IMR-90 (cell line): ENCODE data around the gene CCDC92. TPM values are rescaled to one million over a fixed set of nuclear protein-coding genes. Genes with fewer than 3 reads are reported as not detected.

Experiments
- ATAC-seq: fragments of 200-7000 bp; cut with Tn5 transposase; 2 replicates; pipeline ENCODE4 v1.9.1; 2020; ENCODE audit warnings: low read depth, mild to moderate bottlenecking, moderate library complexity
- BruUV-seq: library from RNA; stranded (reverse); fragments of 400-500 nt; replicated peaks from 2 replicates; lab custom pipeline; 2021; lab: Mats Ljungman, UMichigan
- CTCF ChIA-PET: fragments of 300-600 bp; formaldehyde crosslinking; extraction: SDS; loops from one replicate; lab custom pipeline; 2021; ENCODE audit warnings: antibody characterized with exemption; lab: Yijun Ruan, JAX
- POLR2A ChIA-PET: fragments of 300-600 bp; sonication (Branson Sonifier 250); formaldehyde crosslinking; loops from one replicate; lab custom pipeline; 2022; ENCODE audit warnings: antibody characterized with exemption; ENCODE audit not compliant: unreplicated experiment; lab: Charles Lee
- DNase-seq: peaks from one replicate; pipeline ENCODE4 v3.0.0; 2013
- H2AFZ ChIP-seq: replicated peaks from 2 replicates; pipeline ENCODE3; 2013; ENCODE audit warnings: low read length, mild to moderate bottlenecking; ENCODE audit not compliant: poor library complexity
- H2AK5ac ChIP-seq: 2 replicates; pipeline ENCODE4 v1.6.1; 2013; ENCODE audit warnings: low read depth, low read length, inconsistent platforms
- H2AK9ac ChIP-seq: replicated peaks from 2 replicates; pipeline ENCODE3; 2013; ENCODE audit warnings: mild to moderate bottlenecking, low read depth, low read length, moderate library complexity; ENCODE audit not compliant: poor library complexity
- H2BK120ac ChIP-seq: 2 replicates; pipeline ENCODE4 v1.6.1; 2013; ENCODE audit warnings: low read depth, low read length, inconsistent platforms
- H2BK15ac ChIP-seq: 3 replicates; pipeline ENCODE4 v1.6.1; 2013; ENCODE audit warnings: low read depth, low read length, inconsistent platforms
- H2BK20ac ChIP-seq: 2 replicates; pipeline ENCODE4 v1.6.1; 2013; ENCODE audit warnings: low read depth, mild to moderate bottlenecking, inconsistent platforms, low read length, moderate library complexity
- H2BK5ac ChIP-seq: 2 replicates; pipeline ENCODE4 v1.6.1; 2013; ENCODE audit warnings: mild to moderate bottlenecking, low read depth, low read length, inconsistent platforms; ENCODE audit not compliant: poor library complexity, severe bottlenecking
- H3K14ac ChIP-seq: replicated peaks from 2 replicates; pipeline ENCODE4 v1.6.1; 2013; ENCODE audit warnings: low read depth, low read length, inconsistent platforms
- H3K18ac ChIP-seq: 2 replicates; pipeline ENCODE4 v1.6.1; 2013; ENCODE audit warnings: low read depth, low read length, control low read depth
- H3K23ac ChIP-seq: 2 replicates; pipeline ENCODE4 v1.6.1; 2013; ENCODE audit warnings: low read depth, low read length, inconsistent platforms
- H3K27ac ChIP-seq: 2 replicates; pipeline ENCODE4 v1.5.1; 2013; ENCODE audit warnings: mild to moderate bottlenecking, control low read depth, low read length; ENCODE audit not compliant: insufficient read depth
- H3K27me3 ChIP-seq: 2 replicates; pipeline ENCODE4 v1.6.1; 2013; ENCODE audit warnings: low read length; ENCODE audit not compliant: control insufficient read depth, insufficient read depth
- H3K36me3 ChIP-seq: 2 replicates; pipeline ENCODE4 v1.6.1; 2013; ENCODE audit warnings: low read length, mixed read lengths; ENCODE audit not compliant: control insufficient read depth, insufficient read depth
- H3K4ac ChIP-seq: 2 replicates; pipeline ENCODE4 v1.6.1; 2013; ENCODE audit warnings: low read depth, low read length, inconsistent platforms
- H3K4me1 ChIP-seq: 2 replicates; pipeline ENCODE4 v1.6.1; 2013; ENCODE audit warnings: low read length, mixed read lengths; ENCODE audit not compliant: control insufficient read depth, insufficient read depth
- H3K4me2 ChIP-seq: 2 replicates; pipeline ENCODE4 v1.6.1; 2013; ENCODE audit warnings: low read depth, mild to moderate bottlenecking, control low read depth, low read length, moderate library complexity
- H3K4me3 ChIP-seq: 2 replicates; pipeline ENCODE4 v1.5.1; 2013; ENCODE audit warnings: low read depth, mild to moderate bottlenecking, control low read depth, low read length, moderate library complexity; ENCODE audit not compliant: insufficient read depth
- H3K56ac ChIP-seq: 2 replicates; pipeline ENCODE4 v1.6.1; 2013; ENCODE audit warnings: low read length, inconsistent platforms; ENCODE audit not compliant: insufficient read depth; ENCODE audit errors: extremely low read depth
- H3K79me1 ChIP-seq, 2 experiments: 2 replicates each; pipeline ENCODE4 v1.6.1; 2013; ENCODE audit warnings: low read length in 2 of 2, inconsistent platforms in 1 of 2, low read depth in 1 of 2
- H3K9ac ChIP-seq: 2 replicates; pipeline ENCODE4 v1.6.1; 2013; ENCODE audit warnings: low read depth, low read length, control low read depth
- H3K9me1 ChIP-seq: 2 replicates; pipeline ENCODE4 v1.6.1; 2013; ENCODE audit warnings: low read length, inconsistent platforms; ENCODE audit not compliant: insufficient read depth
- H3K9me3 ChIP-seq: 2 replicates; pipeline ENCODE4 v1.6.1; 2013; ENCODE audit warnings: low read length; ENCODE audit not compliant: control insufficient read depth, insufficient read depth
- H4K20me1 ChIP-seq: 2 replicates; pipeline ENCODE4 v1.6.1; 2013; ENCODE audit warnings: low read length, inconsistent platforms; ENCODE audit not compliant: insufficient read depth
- H4K5ac ChIP-seq: 2 replicates; pipeline ENCODE4 v1.6.1; 2013; ENCODE audit warnings: mild to moderate bottlenecking, low read depth, low read length, control low read depth
- H4K8ac ChIP-seq, 2 experiments: 2 replicates each; pipeline ENCODE4 v1.6.1; 2013; ENCODE audit warnings: low read depth in 2 of 2, low read length in 2 of 2, control low read depth in 1 of 2, inconsistent platforms in 1 of 2
- H4K91ac ChIP-seq: 2 replicates; pipeline ENCODE4 v1.6.1; 2013; ENCODE audit warnings: low read depth, low read length, inconsistent platforms; ENCODE audit not compliant: insufficient read depth
- BHLHE40 ChIP-seq: fragments of 150-350 bp; IDR thresholded peaks from 2 replicates; pipeline ENCODE4 v1.6.1; 2016; ENCODE audit warnings: mild to moderate bottlenecking, low read depth, low read length
- CEBPB ChIP-seq: IDR thresholded peaks from 2 replicates; pipeline ENCODE4 v1.6.1; 2012; ENCODE audit warnings: low read depth, low read length, improper control_type of control experiment
- CHD1 ChIP-seq: IDR thresholded peaks from 2 replicates; pipeline ENCODE4 v1.6.1; 2012; ENCODE audit warnings: low read depth, low read length, improper control_type of control experiment
- FOS ChIP-seq: fragments of 150-350 bp; IDR thresholded peaks from 2 replicates; pipeline ENCODE4 v1.6.1; 2016; ENCODE audit warnings: low read depth, low read length
- MAFK ChIP-seq: IDR thresholded peaks from 2 replicates; pipeline ENCODE4 v1.6.1; 2012; ENCODE audit warnings: low read depth, low read length, improper control_type of control experiment
- MAZ ChIP-seq: IDR thresholded peaks from 2 replicates; pipeline ENCODE4 v1.6.1; 2012; ENCODE audit warnings: low read depth, mild to moderate bottlenecking, low read length, improper control_type of control experiment, moderate library complexity, borderline replicate concordance
- MXI1 ChIP-seq: IDR thresholded peaks from 2 replicates; pipeline ENCODE4 v1.6.1; 2012; ENCODE audit warnings: low read depth, mild to moderate bottlenecking, low read length, moderate library complexity, borderline replicate concordance
- NFE2L2 ChIP-seq: fragments of 150-350 bp; IDR thresholded peaks from 2 replicates; pipeline ENCODE4 v1.6.1; 2016; ENCODE audit warnings: low read depth, mild to moderate bottlenecking, low read length
- POLR2A ChIP-seq: IDR thresholded peaks from 2 replicates; pipeline ENCODE4 v1.6.1; 2012; ENCODE audit warnings: mild to moderate bottlenecking, low read depth, low read length
- RAD21 ChIP-seq: IDR thresholded peaks from 2 replicates; pipeline ENCODE4 v1.6.1; 2012; ENCODE audit warnings: low read length, improper control_type of control experiment
- RCOR1 ChIP-seq: IDR thresholded peaks from 2 replicates; pipeline ENCODE4 v1.6.1; 2012; ENCODE audit warnings: mild to moderate bottlenecking, low read length, improper control_type of control experiment; ENCODE audit not compliant: insufficient replicate concordance
- RFX5 ChIP-seq: IDR thresholded peaks from 2 replicates; pipeline ENCODE4 v1.8.0; 2012; ENCODE audit warnings: low read depth, mild to moderate bottlenecking, low read length, moderate library complexity
- SMC3 ChIP-seq: fragments of 150-350 bp; IDR thresholded peaks from 2 replicates; pipeline ENCODE4 v1.6.1; 2016; ENCODE audit warnings: low read depth, mild to moderate bottlenecking, antibody characterized with exemption, low read length, moderate library complexity
- WGBS, 2 experiments: methylation state at CpG; one replicate each; pipeline versions ENCODE4 v1.1.5 to v1.1.7; 2013; ENCODE audit warnings: missing lambda C conversion rate in 2 of 2; ENCODE audit not compliant: insufficient read length in 1 of 2; ENCODE audit errors: extremely low coverage in 2 of 2; 5-methylcytosine and 5-hydroxymethylcytosine counted together
- dilution Hi-C: fragments of 300-500 bp; cut with HindIII; formaldehyde crosslinking; loops from one replicate; pipeline ENCODE4 v1.14.3; 2018; ENCODE audit warnings: low sequenced_read_pairs; ENCODE audit not compliant: unreplicated experiment
- in situ Hi-C: fragments of 300-500 bp; cut with MboI; formaldehyde crosslinking; loops from 3 replicates; pipeline ENCODE4 v1.14.3; 2019; ENCODE audit warnings: low sequenced_read_pairs, inconsistent platforms, mixed read lengths
- intact Hi-C: fragments of 100-400 bp; cut with micrococcal nuclease; formaldehyde crosslinking; loops from 2 replicates; pipeline ENCODE4 v1.10.0; 2022
- polyA plus RNA-seq, 3 experiments: library from polyadenylated mRNA; depleted of rRNA; stranded (reverse); fragments of >200 nt; gene quantifications; 2 replicates each; pipeline ENCODE4 v1.2.3, GENCODE V29; 2012; ENCODE audit warnings: low replicate concordance in 1 of 3
- total RNA-seq: library from RNA; depleted of rRNA; stranded (reverse); fragments of >200 nt; gene quantifications from 2 replicates; pipeline ENCODE4 v1.2.3, GENCODE V29; 2012
- TF ChIP-seq, protein P1 (sequence below): fragments of 150-350 bp; IDR thresholded peaks from 2 replicates; pipeline ENCODE4 v1.6.1; 2016; ENCODE audit warnings: low read depth, mild to moderate bottlenecking, low read length, moderate library complexity, borderline replicate concordance
- TF ChIP-seq, protein P2 (sequence below): fragments of 150-350 bp; IDR thresholded peaks from 2 replicates; pipeline ENCODE4 v1.6.1; 2017; ENCODE audit warnings: mild to moderate bottlenecking, antibody characterized with exemption, low read length, low read depth
- TF ChIP-seq, protein P3 (sequence below): conservative IDR thresholded peaks from 2 replicates; pipeline ENCODE4 v1.5.1; 2012; ENCODE audit warnings: mild to moderate bottlenecking, low read depth, low read length, improper control_type of control experiment

The CCDC92 gene
- total and polyA plus RNA-seq, 2 of the 4 experiments (the other 2 are of a cell fraction), result 5.7 to 55.5 TPM

DNA sequence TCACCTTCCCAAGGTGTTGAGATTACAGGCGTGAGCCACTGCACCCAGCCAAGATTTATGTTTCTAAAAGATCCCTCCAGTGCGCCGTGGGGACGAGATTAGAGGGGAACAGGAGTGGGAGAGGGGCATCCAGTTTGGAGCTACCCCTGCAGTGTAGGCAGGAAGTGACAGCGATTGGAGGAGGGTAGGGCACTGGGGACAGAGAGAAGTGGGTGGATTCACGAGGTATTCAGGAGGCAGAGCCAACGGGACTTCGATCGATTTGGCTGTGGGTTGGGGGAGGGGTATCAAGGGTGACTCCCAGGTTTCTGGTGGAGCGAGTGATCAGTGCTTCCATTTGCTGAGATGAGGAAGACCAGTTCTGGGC, 82.1 kb downstream of the CCDC92 start:
- Histone ChIP-seq H3K27ac (no peak overlapping the region), H2BK5ac (no peak overlapping the region), H3K9ac (no peak overlapping the region), H3K14ac (no peak overlapping the region), H4K8ac (no peak overlapping the region), H3K36me3 (no peaks in the 10 kb centered on the region), H2BK20ac (no peak overlapping the region), H4K91ac (no peak overlapping the region), H4K5ac (no peak overlapping the region), H3K4me3 (no peak overlapping the region), H2BK15ac (no peak overlapping the region), H3K56ac (no peak overlapping the region), H3K79me1 (no peaks in the 10 kb centered on the region), H2AK5ac (no peak overlapping the region), H3K27me3 (peaks cover 44% of the 10 kb centered on the region), H2AK9ac (no peak overlapping the region), H3K23ac (no peak overlapping the region), H3K18ac (no peak overlapping the region), H3K9me3 (0 out of 2 replicates have a peak, but pooled peaks cover 3% of the 10 kb centered on the region), H3K4me1 (no peaks in the 10 kb centered on the region), H3K4me2 (no peak overlapping the region), H2BK120ac (no peak overlapping the region), H4K20me1 (no peaks in the 10 kb centered on the region), H3K9me1 (no peaks in the 10 kb centered on the region), H2AFZ (no peak overlapping the region), H3K4ac (no peak overlapping the region)
- dilution Hi-C loops, result no loop called here
- intact Hi-C loops, result no loop called here
- TF ChIP-seq SMC3, result no peak
- TF ChIP-seq RFX5, result no peak
- no peak for TF ChIP-seq NFE2L2
- TF ChIP-seq RCOR1, result no peak
- TF ChIP-seq, protein P1, sequence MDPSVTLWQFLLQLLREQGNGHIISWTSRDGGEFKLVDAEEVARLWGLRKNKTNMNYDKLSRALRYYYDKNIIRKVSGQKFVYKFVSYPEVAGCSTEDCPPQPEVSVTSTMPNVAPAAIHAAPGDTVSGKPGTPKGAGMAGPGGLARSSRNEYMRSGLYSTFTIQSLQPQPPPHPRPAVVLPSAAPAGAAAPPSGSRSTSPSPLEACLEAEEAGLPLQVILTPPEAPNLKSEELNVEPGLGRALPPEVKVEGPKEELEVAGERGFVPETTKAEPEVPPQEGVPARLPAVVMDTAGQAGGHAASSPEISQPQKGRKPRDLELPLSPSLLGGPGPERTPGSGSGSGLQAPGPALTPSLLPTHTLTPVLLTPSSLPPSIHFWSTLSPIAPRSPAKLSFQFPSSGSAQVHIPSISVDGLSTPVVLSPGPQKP, result no peak
- no peak for TF ChIP-seq CEBPB
- TF ChIP-seq RAD21, result no peak
- TF ChIP-seq, protein P2, sequence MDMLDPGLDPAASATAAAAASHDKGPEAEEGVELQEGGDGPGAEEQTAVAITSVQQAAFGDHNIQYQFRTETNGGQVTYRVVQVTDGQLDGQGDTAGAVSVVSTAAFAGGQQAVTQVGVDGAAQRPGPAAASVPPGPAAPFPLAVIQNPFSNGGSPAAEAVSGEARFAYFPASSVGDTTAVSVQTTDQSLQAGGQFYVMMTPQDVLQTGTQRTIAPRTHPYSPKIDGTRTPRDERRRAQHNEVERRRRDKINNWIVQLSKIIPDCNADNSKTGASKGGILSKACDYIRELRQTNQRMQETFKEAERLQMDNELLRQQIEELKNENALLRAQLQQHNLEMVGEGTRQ, result no peak
- TF ChIP-seq, protein P3, sequence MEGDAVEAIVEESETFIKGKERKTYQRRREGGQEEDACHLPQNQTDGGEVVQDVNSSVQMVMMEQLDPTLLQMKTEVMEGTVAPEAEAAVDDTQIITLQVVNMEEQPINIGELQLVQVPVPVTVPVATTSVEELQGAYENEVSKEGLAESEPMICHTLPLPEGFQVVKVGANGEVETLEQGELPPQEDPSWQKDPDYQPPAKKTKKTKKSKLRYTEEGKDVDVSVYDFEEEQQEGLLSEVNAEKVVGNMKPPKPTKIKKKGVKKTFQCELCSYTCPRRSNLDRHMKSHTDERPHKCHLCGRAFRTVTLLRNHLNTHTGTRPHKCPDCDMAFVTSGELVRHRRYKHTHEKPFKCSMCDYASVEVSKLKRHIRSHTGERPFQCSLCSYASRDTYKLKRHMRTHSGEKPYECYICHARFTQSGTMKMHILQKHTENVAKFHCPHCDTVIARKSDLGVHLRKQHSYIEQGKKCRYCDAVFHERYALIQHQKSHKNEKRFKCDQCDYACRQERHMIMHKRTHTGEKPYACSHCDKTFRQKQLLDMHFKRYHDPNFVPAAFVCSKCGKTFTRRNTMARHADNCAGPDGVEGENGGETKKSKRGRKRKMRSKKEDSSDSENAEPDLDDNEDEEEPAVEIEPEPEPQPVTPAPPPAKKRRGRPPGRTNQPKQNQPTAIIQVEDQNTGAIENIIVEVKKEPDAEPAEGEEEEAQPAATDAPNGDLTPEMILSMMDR, result no peak
- TF ChIP-seq MXI1, result no peak
- no peak for TF ChIP-seq MAZ
- TF ChIP-seq CHD1, result no peak
- TF ChIP-seq POLR2A, result no peak
- TF ChIP-seq FOS, result no peak
- TF ChIP-seq MAFK, result no peak
- TF ChIP-seq BHLHE40, result no peak
- in situ Hi-C loops, result no loop called here
- ChIA-PET CTCF (interaction anchor here (0.6 kb wide), 1 partner anchor 28 kb away, joined by 4 read pairs; no protein-coding TSS in a partner anchor), POLR2A (no interaction called here)
- no TSS peak for BruUV-seq
- DNase-seq (no peak), ATAC-seq (no peak)
- 78% methylated on average over 5 of the region's 10 CpGs; no CpG with 5 or more reads in 1 of the 2 experiments for WGBS, 2 experiments
